ENCODE results near the gene B4GALT6. TPM values are rescaled to one million over a fixed set of nuclear protein-coding genes. Genes with fewer than 3 reads are reported as not detected.

B4GALT6 gene
- total RNA-seq, 2 experiments from 2014 or later = 1.7 to 2.4 TPM

GRCh38 chr18:31586616-31587015 lies 97.8 kb downstream of the B4GALT6 start:
- Mint-ChIP-seq H3K36me3 (ENCODE audit: low read depth) (no peaks in the 10 kb centered on the region), H3K27me3 (peaks cover 1% of the 10 kb centered on the region), H3K9me3 (no peaks in the 10 kb centered on the region), H3K27ac (no peak overlapping the region), H3K4me3 (no peak overlapping the region), H3K4me1 (ENCODE audit: low read depth) (no peaks in the 10 kb centered on the region)
- no peak for DNase-seq
- TF ChIP-seq CTCF (IDR thresholded peaks at IDR 0.05) = no peak
- intact Hi-C loops (cut with micrococcal nuclease) = no loop called here
- POLR2A ChIA-PET = no interaction called here
- no peak for ATAC-seq
- CTCF ChIA-PET = no interaction called here

- no peaks in the 10 kb centered on the region for H3K4me1 Mint-ChIP-seq (ENCODE audit: low read depth)
- H3K27me3 Mint-ChIP-seq = peaks cover 1% of the 10 kb centered on the region
- no peaks in the 10 kb centered on the region for H3K36me3 Mint-ChIP-seq (ENCODE audit: low read depth)
- no peak for DNase-seq
- TF ChIP-seq CTCF (IDR thresholded peaks at IDR 0.05) = no peak
- ChIA-PET POLR2A (interaction anchor here (0.6 kb wide), 1 partner anchor 226 kb away, joined by 4 read pairs; no protein-coding TSS in a partner anchor), CTCF (interaction anchor here (1.3 kb wide), 1 partner anchor 30 kb away, joined by 4 read pairs; no protein-coding TSS in a partner anchor)
- H3K4me3 Mint-ChIP-seq = no peak overlapping the region
- no peak for ATAC-seq
- no peak overlapping the region for H3K27ac Mint-ChIP-seq
- intact Hi-C loops (cut with micrococcal nuclease) = no loop called here
- no peaks in the 10 kb centered on the region for H3K9me3 Mint-ChIP-seq
Measured at GRCh38 chr18:31585991-31586390, 98.4 kb downstream of the B4GALT6 start.

GRCh38 chr18:31583185-31583854 lies 101.1 kb downstream of the B4GALT6 start:
- no peaks in the 10 kb centered on the region for H3K36me3 Mint-ChIP-seq (ENCODE audit: low read depth)
- no peaks in the 10 kb centered on the region for H3K9me3 Mint-ChIP-seq
- no peak overlapping the region for H3K27ac Mint-ChIP-seq
- no peak for DNase-seq
- no peak for TF ChIP-seq CTCF (IDR thresholded peaks at IDR 0.05)
- ChIA-PET POLR2A (no interaction called here), CTCF (no interaction called here)
- intact Hi-C loops (cut with micrococcal nuclease) = no loop called here
- no peaks in the 10 kb centered on the region for H3K27me3 Mint-ChIP-seq
- H3K4me3 Mint-ChIP-seq = no peak overlapping the region
- no peaks in the 10 kb centered on the region for H3K4me1 Mint-ChIP-seq (ENCODE audit: low read depth)
- no peak for ATAC-seq

GRCh38 chr18:31581498-31582197 lies 102.7 kb downstream of the B4GALT6 start:
- DNase-seq = no peak

More at GRCh38 chr18:31581498-31582197, 102.7 kb downstream of the B4GALT6 start:
- Mint-ChIP-seq H3K4me3 (no peak overlapping the region), H3K9me3 (no peaks in the 10 kb centered on the region), H3K27ac (no peak overlapping the region), H3K4me1 (ENCODE audit: low read depth) (no peaks in the 10 kb centered on the region), H3K36me3 (ENCODE audit: low read depth) (no peaks in the 10 kb centered on the region), H3K27me3 (no peaks in the 10 kb centered on the region)
- ChIA-PET POLR2A (no interaction called here), CTCF (no interaction called here)
- TF ChIP-seq CTCF (IDR thresholded peaks at IDR 0.05) = no peak
- intact Hi-C loops (cut with micrococcal nuclease) = no loop called here
- ATAC-seq = no peak
